Astrocyte (in vitro differentiated cells and primary cell): Measurements from ENCODE around the gene C1QTNF9.
"Not testable (repeated sequence)": the region's sequence is repeated elsewhere in the genome, so short reads cannot be mapped to it uniquely, and the experiment has no call there.

Experiments
- CTCF ChIP-seq: IDR thresholded peaks from 2 replicates; pipeline ENCODE4 v1.5.1; 2011; ENCODE audit warnings: low read depth, mild to moderate bottlenecking, inconsistent platforms, low read length, moderate library complexity; ENCODE audit not compliant: insufficient read depth
- EZH2 ChIP-seq: IDR thresholded peaks from 2 replicates; pipeline ENCODE4 v1.6.1; 2012; ENCODE audit warnings: mild to moderate bottlenecking, low read length, inconsistent platforms; ENCODE audit not compliant: insufficient read depth

GRCh38 chr13:24371273-24371672 is 61.9 kb downstream of the C1QTNF9 start:
- not testable (repeated sequence) for TF ChIP-seq EZH2, CTCF
